Endothelial cell of umbilical vein (primary cell): ENCODE measurements around the gene SPATA6L. TPM values are rescaled to one million over a fixed set of nuclear protein-coding genes. Genes with fewer than 3 reads are reported as not detected.

ENCODE experiments used
- BruUV-seq: library from RNA; stranded (reverse); fragments of 400-500 nt; replicated peaks from 2 replicates; lab custom pipeline; 2021; lab: Mats Ljungman, UMichigan
- CTCF ChIA-PET: fragments of 300-600, 350-600 bp; sonication (Branson Sonifier 250); formaldehyde crosslinking; loops from one replicate; lab custom pipeline; 2021; ENCODE audit warnings: antibody characterized with exemption, inconsistent platforms; lab: Charles Lee
- POLR2A ChIA-PET: fragments of 300-600, 350-600 bp; sonication (Branson Sonifier 250); formaldehyde crosslinking; loops from one replicate; lab custom pipeline; 2021; ENCODE audit warnings: antibody characterized with exemption, inconsistent platforms; lab: Charles Lee
- DNase-seq: peaks from one replicate; pipeline ENCODE4 v3.0.0-alpha.2; 2011; ENCODE audit warnings: low read depth, low spot score
- FAIRE-seq: peaks from 2 replicates; lab custom pipeline; 2011; peaks lifted over from hg19 to GRCh38; lab: Jason Lieb, UNC
- H2AFZ ChIP-seq: 2 replicates; pipeline ENCODE4 v1.6.0; 2012; ENCODE audit warnings: low read depth, low read length, control low read depth, inconsistent platforms
- H3K27ac ChIP-seq: 2 replicates; pipeline ENCODE4 v1.5.1; 2011; ENCODE audit warnings: low read depth, mild to moderate bottlenecking, control low read depth, low read length, moderate library complexity; ENCODE audit not compliant: insufficient read depth
- H3K27me3 ChIP-seq, 2 experiments: 2 replicates each; pipeline versions ENCODE4 v1.6.0 to v1.6.1; 2011; ENCODE audit warnings: low read length in 2 of 2, mixed read lengths in 1 of 2; ENCODE audit not compliant: control insufficient read depth in 2 of 2, insufficient read depth in 2 of 2
- H3K36me3 ChIP-seq, 2 experiments: 2 replicates in 1 of 2; 3 replicates in 1 of 2; pipeline ENCODE4 v1.5.1; 2011; ENCODE audit warnings: low read length in 2 of 2, mild to moderate bottlenecking in 1 of 2, moderate library complexity in 1 of 2; ENCODE audit not compliant: control insufficient read depth in 2 of 2, insufficient read depth in 2 of 2; ENCODE audit errors: extremely low read depth in 1 of 2
- H3K4me1 ChIP-seq: 3 replicates; pipeline ENCODE4 v1.5.1; 2011; ENCODE audit warnings: mild to moderate bottlenecking, low read length; ENCODE audit not compliant: control insufficient read depth, insufficient read depth; ENCODE audit errors: extremely low read depth
- H3K4me2 ChIP-seq: 2 replicates; pipeline ENCODE4 v1.6.1; 2011; ENCODE audit warnings: low read length, control low read depth, mixed read lengths; ENCODE audit not compliant: insufficient read depth
- H3K4me3 ChIP-seq, 3 experiments: fragments of 200-600 bp in 1 of 3; sonication (generic), shearing (Covaris generic) in 1 of 3; replicated peaks in 1 of 3; 2 replicates each; pipeline ENCODE4 v1.5.1; 2011 to 2016; ENCODE audit warnings: control low read depth in 3 of 3, low read length in 3 of 3, mild to moderate bottlenecking in 2 of 3, inconsistent platforms in 1 of 3, low read depth in 1 of 3, moderate library complexity in 1 of 3; ENCODE audit not compliant: insufficient read depth in 1 of 3
- H3K79me2 ChIP-seq: 2 replicates; pipeline ENCODE4 v1.6.0; 2012; ENCODE audit warnings: low read length, inconsistent platforms; ENCODE audit not compliant: control insufficient read depth, insufficient read depth
- H3K9ac ChIP-seq: replicated peaks from 2 replicates; pipeline ENCODE3; 2011; ENCODE audit warnings: low read length, control low read depth; ENCODE audit not compliant: insufficient read depth; ENCODE audit errors: extremely low read depth
- H3K9me1 ChIP-seq: replicated peaks from 3 replicates; pipeline ENCODE4 v1.6.0; 2011; ENCODE audit warnings: mild to moderate bottlenecking, low read length; ENCODE audit not compliant: control insufficient read depth, insufficient read depth; ENCODE audit errors: extremely low read depth
- H3K9me3 ChIP-seq: replicated peaks from 2 replicates; pipeline ENCODE4 v1.5.1; 2012; ENCODE audit warnings: low read length, inconsistent platforms; ENCODE audit not compliant: control insufficient read depth, insufficient read depth
- H4K20me1 ChIP-seq: replicated peaks from 2 replicates; pipeline ENCODE3; 2011; ENCODE audit warnings: mild to moderate bottlenecking, low read length; ENCODE audit not compliant: control insufficient read depth, insufficient read depth; ENCODE audit errors: extremely low read depth
- CTCF ChIP-seq, 2 donors: IDR thresholded peaks; 1 replicate in 1 of 2; 2 replicates in 1 of 2; pipeline ENCODE4 v1.5.1; 2011; ENCODE audit warnings: low read length in 2 of 2, mild to moderate bottlenecking in 2 of 2, moderate library complexity in 2 of 2, control low read depth in 1 of 2, inconsistent platforms in 1 of 2, low read depth in 1 of 2; ENCODE audit not compliant: insufficient read depth in 1 of 2; ENCODE audit errors: extremely low read depth in 1 of 2
- EZH2 ChIP-seq: IDR thresholded peaks from 2 replicates; pipeline ENCODE4 v1.6.1; 2012; ENCODE audit warnings: borderline replicate concordance, low read depth, mild to moderate bottlenecking, moderate library complexity, low read length, inconsistent platforms; ENCODE audit not compliant: severe bottlenecking
- FOS ChIP-seq: IDR thresholded peaks from 2 replicates; pipeline ENCODE4 v1.6.1; 2011; ENCODE audit warnings: mild to moderate bottlenecking, low read length, moderate library complexity, borderline replicate concordance; ENCODE audit not compliant: insufficient read depth
- GATA2 ChIP-seq: IDR thresholded peaks from 2 replicates; pipeline ENCODE4 v1.7.0; 2011; ENCODE audit warnings: low read depth, mild to moderate bottlenecking, moderate library complexity, mixed read lengths, low read length; ENCODE audit not compliant: insufficient read length, insufficient read depth
- JUN ChIP-seq: IDR thresholded peaks from 2 replicates; pipeline ENCODE4 v1.6.1; 2011; ENCODE audit warnings: borderline replicate concordance, low read depth; ENCODE audit not compliant: insufficient read length, insufficient read depth
- MAX ChIP-seq: IDR thresholded peaks from 2 replicates; pipeline ENCODE4 v1.6.1; 2011; ENCODE audit not compliant: insufficient read depth, insufficient read length
- MYC ChIP-seq: IDR thresholded peaks from one replicate; pipeline ENCODE4 v1.6.1; 2011; ENCODE audit warnings: mild to moderate bottlenecking, low read depth, low read length
- POLR2A ChIP-seq: IDR thresholded peaks from 2 replicates; pipeline ENCODE4 v1.6.1; 2012; ENCODE audit warnings: low read depth, mild to moderate bottlenecking, control low read depth, low read length
- POLR2AphosphoS5 ChIP-seq: IDR thresholded peaks from 2 replicates; pipeline ENCODE4 v1.6.1; 2012; ENCODE audit warnings: low read depth, mild to moderate bottlenecking, control low read depth, low read length, moderate library complexity; ENCODE audit not compliant: insufficient read depth
- dilution Hi-C: fragments of 300-500 bp; cut with MboI; formaldehyde crosslinking; loops from one replicate; pipeline ENCODE4 v1.15.0; 2019; ENCODE audit warnings: low sequenced_read_pairs; ENCODE audit not compliant: extremely low pct_ligation_motif_present
- intact Hi-C: fragments of 100-400 bp; cut with micrococcal nuclease; formaldehyde crosslinking; loops from one replicate; pipeline ENCODE4 v1.10.0; 2022
- polyA plus RNA-seq, 4 experiments: library from polyadenylated mRNA; depleted of rRNA in 3 of 4; stranded (reverse) in 3 of 4; unstranded in 1 of 4; fragments of >200 nt; gene quantifications; 2 replicates each; pipeline versions ENCODE4 v1.2.1 to v1.2.3, GENCODE V29; 2011 to 2012; ENCODE audit warnings: missing spikeins in 1 of 4
- total RNA-seq: library from RNA; stranded (reverse); gene quantifications from 2 replicates; pipeline ENCODE4 v1.2.3, GENCODE V29; 2021

Gene SPATA6L
- total and polyA plus RNA-seq, 2 donors (not counting 3 experiments of a cell fraction or from before 2014, with no cell fraction given) = 0.40 to 1.5 TPM

DNA sequence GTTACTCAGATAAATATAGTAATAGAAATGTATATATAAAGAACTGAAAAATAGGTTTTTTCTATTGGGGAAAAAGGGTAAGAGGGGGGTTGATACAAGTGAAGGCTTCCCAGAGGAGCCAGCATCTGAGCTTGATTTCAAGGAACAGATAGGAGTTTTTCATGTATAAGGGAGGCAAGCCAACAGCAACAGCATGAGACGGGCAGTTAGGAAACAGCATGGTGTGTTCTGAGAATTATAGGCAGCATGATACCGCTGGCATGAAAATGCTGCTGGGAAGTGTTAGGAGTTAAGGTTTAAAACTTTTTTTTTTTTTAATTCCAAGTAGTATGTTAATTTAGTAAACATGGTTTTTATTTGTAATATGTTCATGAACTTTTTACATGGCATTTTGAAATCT lies 22.7 kb upstream of the SPATA6L start:
- Histone ChIP-seq H3K9me3 (no peaks in the 10 kb centered on the region), H3K36me3 (peaks cover 0 to 3% of the 10 kb centered on the region in 2 experiments), H3K9me1 (no peaks in the 10 kb centered on the region), H3K4me2 (no peak overlapping the region), H3K4me1 (no peaks in the 10 kb centered on the region), H2AFZ (no peak overlapping the region), H3K27me3 (no peaks in the 10 kb centered on the region), H4K20me1 (no peaks in the 10 kb centered on the region), H3K9ac (no peak overlapping the region), H3K4me3 (no peak overlapping the region), H3K27ac (no peak overlapping the region), H3K79me2 (peaks cover 2% of the 10 kb centered on the region)
- FAIRE-seq (no peak), DNase-seq (no peak)
- TF ChIP-seq MAX = no peak
- TF ChIP-seq JUN = no peak
- TF ChIP-seq POLR2A = no peak
- no peak for TF ChIP-seq EZH2
- TF ChIP-seq CTCF (IDR thresholded peaks at IDR 0.05; ENCODE audit: extremely low read depth in 1 of 2, insufficient read depth in 1 of 2, low read depth in 1 of 2, low read length in 2 of 2) = no peak
- no peak for TF ChIP-seq MYC
- BruUV-seq = no TSS peak
- dilution Hi-C loops = no loop called here
- ChIA-PET POLR2A (no interaction called here), CTCF (no interaction called here)
- intact Hi-C loops = no loop called here

GRCh38 chr9:4686584-4686983 lies 20.3 kb upstream of the SPATA6L start:
- TF ChIP-seq EZH2 (no peak), POLR2AphosphoS5 (no peak), MAX (no peak), CTCF (IDR thresholded peaks at IDR 0.05; ENCODE audit: extremely low read depth in 1 of 2, insufficient read depth in 1 of 2, low read depth in 1 of 2, low read length in 2 of 2) (no peak), JUN (no peak), MYC (no peak), GATA2 (no peak), FOS (no peak), POLR2A (no peak)
- H3K9me1 ChIP-seq = no peaks in the 10 kb centered on the region
- peaks cover 0 to 3% of the 10 kb centered on the region in 2 experiments for H3K36me3 ChIP-seq
- H3K4me1 ChIP-seq = no peaks in the 10 kb centered on the region
- H3K9me3 ChIP-seq = no peaks in the 10 kb centered on the region
- POLR2A ChIA-PET = interaction anchor here (0.5 kb wide), 1 partner anchor 1013 kb away, joined by 3 read pairs; no protein-coding TSS in a partner anchor
- no TSS peak for BruUV-seq
- H3K27ac ChIP-seq = no peak overlapping the region
- no peaks in the 10 kb centered on the region for H4K20me1 ChIP-seq
- no peak overlapping the region for H3K9ac ChIP-seq
- H2AFZ ChIP-seq = no peak overlapping the region
- intact Hi-C loops = no loop called here
- no peaks in the 10 kb centered on the region for H3K27me3 ChIP-seq
- peaks cover 5% of the 10 kb centered on the region for H3K79me2 ChIP-seq
- dilution Hi-C loops = no loop called here
- DNase-seq (no peak), FAIRE-seq (no peak)
- H3K4me3 ChIP-seq = no peak overlapping the region
- no peak overlapping the region for H3K4me2 ChIP-seq
- CTCF ChIA-PET = interaction anchor here (1.2 kb wide), 1 partner anchor 63 kb away, joined by 3 read pairs; no protein-coding TSS in a partner anchor
